GM21717 (cell line): Measurements from ENCODE around the gene PNLIPRP3.
"Not testable (repeated sequence)": the region's sequence is repeated elsewhere in the genome, so short reads cannot be mapped to it uniquely, and the experiment has no call there.

Experiments used
- ATAC-seq: cut with Tn5 transposase; IDR thresholded peaks from one replicate; pipeline ENCODE4 v1.9.1; 2021; ENCODE audit warnings: mild to moderate bottlenecking, moderate library complexity; ENCODE audit not compliant: unreplicated experiment

PNLIPRP3 gene

DNA sequence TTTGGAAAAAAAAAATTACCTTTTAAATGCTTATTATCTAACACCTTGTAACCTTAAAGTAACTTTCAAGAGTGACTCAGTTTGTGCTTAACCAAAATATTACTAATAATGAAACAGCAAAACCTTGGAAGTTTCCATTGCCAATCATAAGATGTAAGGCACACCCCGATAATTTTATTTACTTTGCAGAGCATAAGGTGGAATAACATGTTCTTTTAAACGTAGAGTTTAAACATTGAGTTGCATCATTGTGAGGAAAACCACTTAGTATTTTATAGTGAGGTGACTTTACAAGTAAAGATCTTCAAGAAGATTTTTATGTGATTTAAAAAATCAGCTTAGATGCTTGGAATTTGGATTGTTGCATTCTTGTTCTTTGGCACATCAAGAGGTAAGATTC lies at the start of gene PNLIPRP3:
Gene PNLIPRP3 (plus strand): TSS at position 177 of the 400 bp plus-strand sequence. CDS start 166 bp downstream, at position 343.
- no peak for ATAC-seq

DNA sequence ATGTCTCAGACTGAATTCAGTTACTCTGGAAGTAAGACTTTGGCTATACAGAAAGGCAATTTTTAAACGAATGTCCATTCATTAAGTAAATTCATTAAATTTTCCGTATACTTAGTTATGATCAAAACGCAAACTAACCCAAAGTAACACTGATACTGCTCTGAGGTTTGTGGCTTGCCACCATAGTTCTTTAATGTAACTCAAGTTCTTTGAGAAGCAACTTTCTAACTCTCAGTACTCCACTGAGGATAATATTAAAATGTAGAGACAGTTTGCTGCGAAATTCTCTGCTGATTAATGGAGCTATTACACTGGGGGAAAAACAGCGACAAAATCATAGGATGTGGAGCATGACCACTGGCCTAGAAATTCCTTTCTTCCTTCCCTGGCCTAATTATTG lies 45.4 kb upstream of the PNLIPRP3 start:
- ATAC-seq: no peak

DNA sequence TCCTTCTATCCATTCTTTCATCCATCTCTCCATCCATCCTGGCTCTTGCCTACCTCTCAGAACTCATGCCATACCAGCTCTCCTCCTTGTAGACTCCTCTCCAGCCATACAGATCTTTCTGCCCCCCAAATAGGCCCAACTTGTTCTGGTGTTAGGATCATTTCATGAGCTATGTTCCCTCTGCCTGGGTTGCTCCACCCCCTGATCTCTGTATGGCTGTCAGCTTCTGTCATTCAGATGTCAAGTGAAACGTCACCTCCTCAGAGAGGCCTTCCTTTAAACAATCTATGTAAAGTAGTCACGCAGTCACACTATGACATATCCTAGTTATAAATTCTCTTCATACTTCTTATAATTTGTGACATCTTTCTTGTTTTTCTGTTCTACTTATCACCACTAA lies 42.3 kb upstream of the PNLIPRP3 start:
- ATAC-seq: no peak

DNA sequence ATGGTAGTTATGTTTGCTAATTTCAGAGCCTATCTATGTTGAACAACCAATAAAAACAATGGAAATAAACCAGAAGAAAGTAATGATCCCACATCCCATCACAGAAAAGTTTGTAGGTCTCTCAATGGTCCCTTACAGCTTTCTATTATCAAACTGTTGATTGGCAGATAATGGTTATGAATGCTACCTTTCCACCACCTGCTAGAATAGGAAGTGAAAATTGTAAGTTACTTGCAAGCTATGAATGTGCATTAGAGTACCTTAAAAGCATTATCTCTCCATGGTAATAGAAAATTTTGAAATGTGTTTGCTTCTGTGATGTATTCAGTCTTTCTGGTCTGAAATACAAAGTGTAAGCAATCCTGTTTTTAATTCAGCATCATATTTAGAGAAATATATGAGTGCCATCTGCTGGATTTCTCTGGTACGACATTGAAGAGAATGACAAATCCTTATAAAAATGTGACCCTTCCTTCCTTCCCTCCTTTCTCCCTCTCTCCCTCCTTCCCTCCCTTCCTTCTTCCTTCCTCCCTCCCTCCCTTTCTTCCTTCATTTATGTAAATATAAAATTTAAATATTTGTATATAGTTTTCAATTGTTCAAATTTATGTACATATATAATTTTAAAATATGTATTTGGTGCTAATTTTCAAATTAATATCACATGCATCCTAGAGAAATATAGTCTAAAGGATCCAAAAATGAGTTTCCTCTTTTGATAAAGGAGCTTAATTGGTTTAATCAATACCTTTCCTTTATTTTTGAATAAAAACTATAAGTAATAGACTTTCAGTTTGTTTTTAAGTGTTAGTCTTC lies 41.4 kb upstream of the PNLIPRP3 start:
- ATAC-seq: peak; percentile 56

DNA sequence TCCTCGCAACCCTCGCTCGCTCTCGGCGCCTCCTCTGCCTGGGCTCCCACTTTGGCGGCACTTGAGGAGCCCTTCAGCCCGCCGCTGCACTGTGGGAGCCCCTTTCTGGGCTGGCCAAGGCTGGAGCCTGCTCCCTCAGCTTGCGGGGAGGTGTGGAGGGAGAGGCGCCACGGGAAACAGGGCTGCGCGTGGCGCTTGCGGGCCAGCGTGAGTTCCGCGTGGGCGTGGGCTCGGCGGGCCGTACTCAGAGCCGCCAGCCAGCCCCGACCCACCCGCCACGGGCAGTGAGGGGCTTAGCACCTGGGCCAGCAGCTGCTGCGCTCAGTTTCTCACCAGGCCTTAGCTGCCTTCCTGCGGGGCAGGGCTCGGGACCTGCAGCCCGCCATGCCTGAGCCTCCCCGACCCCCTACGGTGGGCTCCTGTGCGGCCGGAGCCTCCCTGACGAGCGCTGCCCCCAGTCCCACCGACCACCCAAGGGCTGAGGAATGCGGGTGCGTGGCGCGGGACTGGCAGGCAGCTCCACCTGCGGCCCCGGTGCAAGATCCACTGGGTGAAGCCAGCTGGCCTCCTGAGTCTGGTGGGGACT lies 34.3 kb upstream of the PNLIPRP3 start:
- ATAC-seq: not testable (repeated sequence)

DNA sequence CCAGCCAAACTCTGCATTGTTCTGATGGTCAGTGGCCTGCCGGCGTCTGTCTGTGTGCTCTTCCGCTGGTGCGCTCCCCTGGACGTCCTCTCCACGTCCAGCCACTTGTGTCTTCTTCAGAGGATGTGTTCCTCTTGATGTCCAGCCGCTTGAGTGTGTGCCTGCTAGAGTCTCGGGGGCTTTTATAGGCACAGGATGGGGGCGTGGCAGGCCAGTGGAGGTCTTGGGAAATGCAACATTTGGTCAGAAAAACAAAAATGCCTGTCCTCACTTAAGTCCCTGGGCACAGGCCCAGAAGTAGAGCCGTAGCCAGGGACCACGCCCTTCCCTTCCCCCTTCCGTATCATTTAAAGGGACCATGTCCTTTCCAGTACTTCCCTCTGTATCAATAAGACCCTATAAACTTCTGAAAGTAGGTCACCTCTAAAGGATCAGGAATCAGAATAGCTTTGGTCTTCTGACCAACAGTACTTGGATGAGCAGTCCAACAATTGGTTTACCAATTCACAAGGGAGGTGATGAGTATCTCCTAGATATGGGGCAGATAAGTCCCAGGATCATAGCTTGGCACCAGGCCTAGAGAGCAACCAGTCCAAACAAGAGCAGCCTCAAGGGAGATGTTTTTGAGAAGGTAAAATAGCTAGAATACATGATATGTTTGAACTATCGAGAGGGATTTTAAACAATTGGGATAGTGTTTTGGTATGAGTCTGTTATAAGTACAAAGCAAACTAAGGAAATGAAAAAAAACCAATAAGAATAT lies 32.2 kb upstream of the PNLIPRP3 start:
- ATAC-seq: no peak

DNA sequence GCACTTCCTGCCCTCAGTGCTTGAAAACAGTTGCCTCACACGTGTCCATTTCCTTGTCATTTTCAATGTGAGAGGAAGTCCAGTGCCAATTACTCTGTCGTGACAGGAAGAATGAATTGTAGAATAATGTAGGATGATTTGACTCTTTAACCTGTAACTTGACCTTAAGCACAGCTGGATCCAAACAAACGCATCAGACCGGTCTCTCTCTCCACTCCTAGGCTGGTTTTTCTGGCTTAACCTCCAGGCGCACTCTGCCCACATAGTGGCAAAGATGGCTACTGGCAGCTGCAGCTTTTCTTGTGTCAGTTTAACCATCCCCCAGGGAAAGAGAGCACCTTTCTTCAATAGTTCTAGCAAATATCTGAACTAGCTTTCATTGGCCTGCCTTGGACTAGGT lies 29.4 kb upstream of the PNLIPRP3 start:
- no peak for ATAC-seq

DNA sequence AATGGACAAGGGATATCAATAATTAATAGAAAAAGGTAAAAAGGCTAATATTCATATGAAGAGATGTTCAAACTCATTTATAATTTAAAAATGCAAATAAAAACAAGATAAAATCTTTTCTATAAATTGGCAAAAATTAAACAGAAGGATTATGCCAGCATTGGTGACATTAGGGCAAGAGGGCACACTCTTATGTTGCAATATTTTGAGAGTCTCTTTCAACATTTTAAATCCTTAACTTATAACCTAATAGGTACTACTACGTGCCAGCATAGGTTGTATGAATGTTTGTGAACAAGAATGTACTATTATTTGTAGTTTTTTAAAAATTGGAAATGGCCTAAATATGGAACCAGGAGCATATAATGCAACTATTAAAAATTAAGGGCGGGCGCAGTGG lies 24.8 kb upstream of the PNLIPRP3 start:
- ATAC-seq: no peak

DNA sequence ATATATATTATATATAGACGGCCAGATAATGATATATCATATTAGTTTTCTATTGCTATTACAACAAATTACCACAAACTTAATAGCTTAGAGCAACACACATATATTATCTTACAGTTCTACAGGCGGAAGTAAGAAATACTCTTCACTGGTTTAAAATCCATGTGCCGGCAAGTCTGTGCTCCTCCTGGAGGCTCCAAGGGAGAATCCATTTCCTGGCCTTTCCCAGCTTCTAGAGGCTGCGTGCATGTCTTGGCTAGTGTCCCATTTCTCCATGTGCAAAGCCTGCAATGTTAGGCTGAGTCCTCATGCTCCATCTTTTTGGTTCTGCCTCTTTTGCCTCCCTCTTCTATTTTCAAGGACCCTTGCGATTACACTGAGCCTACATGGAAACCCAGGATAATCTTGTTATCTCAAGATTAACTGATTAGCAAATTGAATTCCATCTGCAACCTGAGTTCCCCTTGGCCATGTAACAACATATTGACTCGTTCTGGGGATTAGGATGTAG lies 23.9 kb upstream of the PNLIPRP3 start:
- ATAC-seq: no peak

DNA sequence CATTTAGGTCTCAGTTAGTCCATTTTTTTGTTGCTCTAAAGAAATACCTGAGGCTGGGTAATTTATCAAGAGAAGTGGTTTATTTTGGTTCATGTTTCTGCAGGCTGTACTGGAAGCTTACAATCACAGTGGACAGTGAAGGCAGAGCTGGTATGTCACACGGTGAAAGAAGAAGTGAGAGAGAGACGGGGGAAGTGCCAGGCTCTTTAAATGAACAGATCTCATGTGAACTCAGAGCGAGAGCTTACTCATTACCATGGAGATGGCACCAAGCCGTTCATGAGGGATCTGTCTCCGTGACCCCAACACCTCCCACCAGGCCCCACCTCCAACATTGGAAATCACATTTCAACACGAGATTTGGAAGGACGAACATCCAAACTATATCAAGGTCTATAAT lies 18.9 kb upstream of the PNLIPRP3 start:
- ATAC-seq: peak; percentile 78

DNA sequence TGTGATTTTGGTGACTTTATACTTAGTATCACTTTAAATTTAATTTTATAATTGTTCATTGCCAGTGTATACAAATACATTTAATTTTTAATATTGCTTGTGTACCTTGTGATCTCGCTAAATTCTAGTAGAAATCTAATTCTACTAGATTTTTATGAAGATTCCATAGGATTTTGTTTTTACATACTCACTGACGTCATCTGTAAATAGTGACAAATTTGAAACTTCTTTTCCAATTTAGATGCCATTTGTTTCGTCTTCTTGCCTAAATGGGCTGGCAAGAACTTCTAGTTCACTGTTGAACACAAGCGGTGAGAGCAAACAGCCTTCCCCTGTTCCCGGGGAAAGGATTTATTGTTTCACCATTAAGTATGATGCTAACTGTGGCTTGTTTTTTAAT lies 17.3 kb upstream of the PNLIPRP3 start:
- no peak for ATAC-seq

DNA sequence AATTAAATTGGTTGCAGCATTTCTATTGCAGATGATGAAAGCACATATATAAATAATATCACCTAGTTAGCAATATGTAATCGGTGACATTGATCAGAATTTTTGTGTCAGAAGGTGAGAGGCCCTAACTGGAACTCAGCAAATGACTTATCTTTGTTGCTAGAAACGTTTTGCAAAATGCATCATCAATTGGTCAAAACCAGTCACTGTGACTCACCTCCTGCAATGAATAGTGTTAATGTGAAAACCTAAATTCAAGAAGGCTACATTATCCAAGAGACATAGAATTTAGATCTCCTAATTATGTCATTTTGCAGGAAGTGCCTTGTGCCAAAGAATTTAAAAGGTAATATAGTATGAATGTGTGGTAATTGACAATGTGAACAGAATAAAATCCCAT lies 9.8 kb upstream of the PNLIPRP3 start:
- no peak for ATAC-seq

DNA sequence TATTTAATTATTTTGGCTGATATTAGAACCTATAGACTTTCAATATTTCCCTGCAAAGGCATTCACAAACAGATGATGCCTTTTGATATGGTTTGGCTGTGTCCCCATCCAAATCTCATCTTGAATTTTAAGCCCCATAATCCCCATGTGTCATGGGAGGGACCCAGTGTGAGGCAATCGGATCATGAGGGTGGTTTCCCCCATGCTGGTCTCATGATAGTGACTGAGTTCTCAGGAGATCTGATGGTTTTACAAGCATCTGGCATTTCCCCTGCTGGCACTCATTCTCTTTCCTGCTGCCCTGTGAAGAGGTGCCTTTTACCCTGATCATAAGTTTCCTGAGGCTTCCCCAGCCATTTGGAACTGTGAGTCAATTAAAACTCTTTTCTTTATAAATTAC lies 9.3 kb upstream of the PNLIPRP3 start:
- ATAC-seq: no peak

DNA sequence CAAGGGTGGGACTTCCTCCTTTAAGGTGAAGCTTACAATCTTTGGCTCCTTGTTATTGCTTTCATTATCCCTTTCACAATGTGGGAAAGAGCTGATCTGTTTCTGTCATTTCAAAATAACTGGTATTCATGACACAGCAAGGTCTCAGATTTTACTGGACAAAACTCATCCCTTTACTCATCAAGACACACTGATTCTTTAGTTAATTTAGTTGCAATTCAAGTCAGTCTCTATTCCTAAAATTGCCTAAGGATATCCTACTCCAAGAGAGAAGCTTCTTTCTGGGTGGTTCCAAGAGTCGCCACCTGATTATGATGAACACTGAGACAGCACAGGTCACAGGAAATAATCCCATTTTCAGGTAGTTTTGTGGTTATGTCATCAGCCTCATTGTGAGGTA lies 5.8 kb upstream of the PNLIPRP3 start:
- no peak for ATAC-seq

DNA sequence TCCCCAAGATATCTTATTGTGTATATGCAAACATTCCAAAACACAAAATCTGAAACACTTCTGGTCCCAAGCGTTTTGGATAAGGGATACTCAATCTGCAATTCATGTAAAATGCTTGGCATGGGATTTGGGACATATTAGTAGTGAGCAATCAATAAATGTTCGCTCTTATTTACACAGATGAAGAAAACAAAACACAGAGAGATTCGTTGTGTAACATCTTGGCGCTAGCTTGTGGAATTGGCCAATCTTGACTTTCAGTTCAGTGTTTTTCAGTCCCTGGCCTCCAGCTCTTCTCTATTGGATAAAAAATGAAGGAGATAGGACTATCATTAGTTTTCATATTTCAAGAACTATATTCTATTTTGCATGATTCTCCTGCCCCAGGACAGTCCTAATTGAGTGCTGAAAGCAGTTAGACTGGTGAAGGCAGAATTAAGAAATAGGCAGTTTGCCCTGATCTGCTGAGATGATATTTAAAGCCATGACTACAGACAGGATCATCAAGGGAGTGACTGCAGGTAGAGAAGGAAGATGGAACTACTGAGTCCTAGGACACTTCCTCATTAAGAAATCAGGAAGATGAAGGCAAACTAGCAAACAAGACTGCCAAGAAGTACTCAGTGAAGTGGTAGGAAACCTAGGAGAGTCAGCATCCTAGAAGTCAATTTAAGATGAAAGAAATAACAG lies 1.8 kb downstream of the PNLIPRP3 start:
- ATAC-seq: no peak

DNA sequence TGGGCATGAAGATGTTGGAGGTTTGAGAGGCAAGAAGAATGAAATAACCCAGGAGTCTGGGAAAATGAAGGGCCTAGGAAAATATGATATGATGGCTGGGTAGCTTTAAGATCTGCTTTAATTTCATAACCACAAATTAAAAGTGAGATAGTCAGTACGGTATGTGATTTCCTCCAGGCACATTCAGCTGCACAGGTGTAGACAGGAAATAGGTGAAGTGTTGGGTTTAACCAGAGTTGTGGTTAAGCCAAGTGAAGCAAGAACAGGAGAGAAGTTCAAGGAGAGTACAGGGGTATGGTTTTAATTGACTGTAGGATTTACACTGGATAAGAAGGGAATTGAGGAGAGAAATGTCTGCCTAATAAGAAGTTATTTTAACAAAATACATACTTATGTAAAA lies 2.6 kb downstream of the PNLIPRP3 start:
- no peak for ATAC-seq

DNA sequence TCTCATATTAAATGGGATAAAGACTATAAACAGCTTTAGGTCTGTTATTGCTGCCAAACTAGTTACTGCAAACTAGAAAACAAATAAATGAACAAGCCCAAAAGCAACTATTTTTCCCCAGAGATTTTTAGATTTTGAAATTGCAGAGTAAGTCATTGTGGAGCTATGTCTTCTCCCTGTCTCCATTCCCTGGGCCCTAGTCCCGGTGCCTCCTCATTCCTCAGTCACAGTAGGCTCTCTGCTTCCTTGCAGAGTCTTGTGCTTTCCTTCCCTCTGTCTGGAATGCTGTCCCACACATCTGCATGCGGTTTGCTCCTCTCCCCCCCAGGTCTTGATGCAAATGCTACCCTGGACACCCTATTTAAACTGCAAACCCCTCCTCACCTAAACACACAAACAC lies 4.0 kb downstream of the PNLIPRP3 start:
- no peak for ATAC-seq

DNA sequence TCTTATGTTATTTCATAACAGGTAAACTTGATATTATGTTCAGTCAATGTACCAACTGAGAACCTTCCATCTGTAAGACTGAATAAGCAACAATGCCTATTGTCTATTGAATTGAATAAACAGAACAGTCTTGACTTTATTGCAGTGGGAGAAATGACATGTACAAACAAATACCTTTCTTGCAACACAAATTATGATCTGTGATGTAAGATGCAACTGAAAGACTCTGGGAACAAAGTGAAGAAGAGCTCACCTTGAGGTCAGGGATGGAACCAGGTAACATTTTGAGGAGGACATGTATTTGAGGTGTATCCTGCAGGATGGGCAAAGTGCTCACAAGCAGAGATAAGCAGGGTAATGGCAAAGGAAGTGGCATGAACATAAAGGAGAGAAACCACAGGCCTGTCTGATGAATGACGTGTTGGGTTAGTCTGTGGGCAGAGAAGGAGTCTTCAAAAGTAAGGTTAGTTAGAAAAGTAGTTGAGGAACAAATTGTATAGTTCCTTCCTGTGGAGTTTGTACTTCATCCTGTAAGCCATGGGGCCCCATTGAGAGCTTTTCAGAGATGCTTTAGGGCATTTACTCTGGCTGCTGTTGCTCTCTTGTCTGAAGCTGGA lies 9.5 kb downstream of the PNLIPRP3 start:
- ATAC-seq: no peak

DNA sequence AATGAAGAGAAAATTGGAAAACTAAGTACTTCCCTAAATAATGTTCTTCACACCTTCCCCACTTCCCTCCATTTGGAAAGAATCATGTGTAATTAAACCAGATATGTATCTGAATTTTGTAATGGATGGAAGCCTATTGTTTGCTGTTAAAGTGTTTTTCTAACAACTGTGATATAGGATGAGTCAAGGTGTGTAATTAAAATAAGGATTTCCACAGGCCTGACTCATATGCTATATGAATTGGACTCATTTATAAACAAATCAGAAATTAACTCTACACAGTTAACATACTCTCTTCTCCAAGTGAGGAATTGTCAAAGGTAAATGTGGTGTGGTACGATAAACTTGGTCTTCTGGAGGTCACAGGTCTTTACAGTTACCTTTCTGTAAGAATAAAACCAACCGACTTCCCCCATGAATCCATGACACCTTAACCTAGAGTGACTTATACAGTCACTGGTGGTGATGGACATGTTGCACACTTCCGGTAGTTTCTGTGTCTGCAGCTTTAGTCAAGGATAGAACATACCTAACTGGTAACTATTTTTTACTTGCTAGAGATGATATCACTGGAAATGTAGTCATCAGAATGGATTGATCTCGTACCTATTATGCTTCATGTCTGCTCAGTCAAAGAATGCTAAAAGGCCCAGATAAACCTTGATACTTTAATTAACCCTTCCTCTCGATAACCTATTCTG lies 12.8 kb downstream of the PNLIPRP3 start:
- ATAC-seq: no peak

DNA sequence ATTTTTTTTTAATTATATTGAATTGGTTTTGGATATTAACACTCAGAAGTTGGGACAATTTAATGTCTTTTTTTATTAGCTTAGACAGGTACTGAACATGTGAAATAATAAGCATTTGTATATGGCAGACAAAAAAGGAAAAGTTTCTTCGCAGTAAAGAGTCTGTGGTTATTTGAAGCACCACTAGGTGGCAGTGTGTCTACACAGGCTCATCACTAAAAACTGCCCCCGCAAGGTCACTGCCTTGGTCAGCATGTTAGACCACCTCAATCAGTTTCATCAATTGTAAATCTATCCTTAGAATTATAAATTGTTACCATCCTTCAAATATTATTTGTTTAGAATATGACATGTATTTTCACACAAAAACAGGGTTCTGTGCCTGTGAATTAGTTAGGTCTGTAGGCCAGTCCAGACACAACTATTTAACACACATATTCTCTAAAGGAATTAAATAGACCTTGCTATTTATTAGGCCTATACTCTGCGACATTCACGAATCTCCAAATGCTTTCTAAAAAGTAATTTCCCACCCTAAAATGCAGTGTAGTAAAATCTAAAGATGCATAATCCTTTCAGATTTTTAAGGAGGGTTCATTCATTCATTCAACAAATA lies 17.0 kb downstream of the PNLIPRP3 start:
- peak; percentile 85 for ATAC-seq
